HG02588 (cell line): ENCODE results near the gene SFXN4.
A peak's percentile ranks its signal among the peaks of the same experiment; 100 is the strongest.
"Not testable (repeated sequence)": the region's sequence is repeated elsewhere in the genome, so short reads cannot be mapped to it uniquely, and the experiment has no call there.

Experiments used
- ATAC-seq: cut with Tn5 transposase; IDR thresholded peaks from one replicate; pipeline ENCODE4 v1.9.1; 2021; ENCODE audit warnings: mild to moderate bottlenecking, moderate library complexity; ENCODE audit not compliant: unreplicated experiment

SFXN4 gene

GRCh38 chr10:119113751-119114732 lies 51.5 kb downstream of the SFXN4 start:
- ATAC-seq: no peak

DNA sequence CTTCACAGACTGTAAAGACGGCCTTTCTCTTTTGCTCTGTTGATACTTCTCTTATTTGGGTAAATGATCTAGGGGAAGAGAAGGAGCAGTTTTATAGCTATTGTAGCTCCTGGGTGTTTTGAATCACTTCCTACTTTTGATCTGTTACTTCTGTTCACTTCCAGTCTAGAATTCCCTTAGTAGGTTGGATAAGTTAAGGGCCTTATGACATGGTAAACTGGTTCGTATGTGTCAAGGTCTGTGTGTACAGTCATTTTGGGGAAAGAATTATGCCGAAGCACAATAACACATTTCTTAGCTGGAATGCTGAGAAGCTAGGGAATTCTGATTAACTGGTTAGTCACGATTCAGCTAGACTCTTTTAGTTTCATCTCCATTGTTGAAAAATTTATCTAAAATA lies 53.5 kb downstream of the SFXN4 start:
- ATAC-seq: no peak

DNA sequence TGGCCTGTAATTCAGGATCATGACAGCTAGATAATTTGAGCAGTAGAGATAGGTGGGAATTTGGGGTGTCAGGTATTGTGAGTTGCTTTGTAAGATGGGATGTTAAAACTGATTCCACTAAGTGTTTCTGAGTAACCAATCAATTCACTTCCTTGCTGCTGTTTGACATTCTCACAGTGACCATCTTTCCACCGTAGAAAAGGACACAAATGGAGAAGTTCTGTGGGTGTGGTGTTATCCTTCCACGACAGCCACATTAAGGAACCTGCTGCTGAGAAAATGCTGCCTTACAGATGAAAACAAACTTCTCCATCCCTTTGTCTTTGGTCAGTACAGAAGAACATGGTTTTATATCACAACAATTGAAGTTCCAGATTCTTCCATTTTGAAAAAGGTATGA lies 57.7 kb downstream of the SFXN4 start:
- ATAC-seq: not testable (repeated sequence)

- ATAC-seq: not testable (repeated sequence)
Observed at GRCh38 chr10:119107106-119107505, 58.4 kb downstream of the SFXN4 start.

GRCh38 chr10:119105899-119106298 lies 59.6 kb downstream of the SFXN4 start:
- not testable (repeated sequence) for ATAC-seq

GRCh38 chr10:119105155-119105554 lies 60.4 kb downstream of the SFXN4 start:
- ATAC-seq: no peak

DNA sequence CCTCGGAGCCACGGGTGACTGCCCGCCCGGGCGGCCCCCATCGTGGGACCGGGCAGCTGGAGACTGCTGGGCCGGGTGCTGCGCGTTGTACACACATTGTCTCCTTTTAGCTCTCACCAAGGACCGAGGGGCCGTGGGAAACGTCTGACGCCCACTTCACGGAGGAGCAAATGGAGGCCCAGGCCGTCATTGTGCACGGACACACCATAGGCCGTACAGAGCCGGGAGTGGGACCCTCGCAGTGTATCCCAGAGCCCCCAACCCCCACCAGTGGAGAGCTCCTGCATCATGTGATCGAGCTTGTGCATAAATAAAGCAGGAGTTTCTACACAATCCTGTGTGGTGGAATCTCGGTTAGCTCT lies 60.9 kb downstream of the SFXN4 start:
- no peak for ATAC-seq

- ATAC-seq: peak; percentile 77
Observed at GRCh38 chr10:119103903-119104653, 61.4 kb downstream of the SFXN4 start, which contains the start of gene DENND10. TSS of gene DENND10 (plus strand) at chr10:119104113. CDS start at chr10:119104143, 30 bp downstream.

DNA sequence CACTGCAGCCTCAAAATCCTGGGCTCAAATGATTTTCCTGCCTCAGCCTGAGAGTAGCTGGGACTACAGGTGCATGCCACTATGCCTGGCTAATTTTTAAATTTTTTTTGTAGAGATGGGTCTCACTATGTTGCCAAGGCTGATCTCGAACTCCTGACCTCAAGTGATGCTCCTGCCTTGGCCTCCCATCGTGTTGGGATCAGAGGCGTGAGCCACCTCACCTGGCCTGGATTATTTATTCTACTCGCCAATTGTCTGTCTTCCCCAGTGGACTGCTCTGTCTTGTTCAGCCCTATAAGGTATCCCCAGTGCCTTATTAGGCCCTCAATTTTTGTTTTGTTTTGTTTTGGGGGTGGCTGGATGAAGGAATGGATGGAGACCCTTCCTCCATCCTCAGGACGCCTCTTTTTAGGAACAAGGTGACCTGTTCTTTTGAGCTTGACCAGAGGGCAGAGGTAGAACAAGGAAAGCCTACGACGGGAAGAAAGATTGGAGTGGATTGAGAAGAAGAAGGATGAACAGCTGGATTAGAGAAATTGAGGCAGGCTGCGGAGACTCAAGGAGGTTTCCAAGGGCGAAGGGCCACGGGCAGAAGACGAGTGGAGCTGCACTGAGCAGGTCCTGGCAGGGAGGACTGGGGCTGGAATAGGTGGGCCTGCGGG lies 62.1 kb downstream of the SFXN4 start:
- no peak for ATAC-seq

GRCh38 chr10:119101366-119102098 lies 64.0 kb downstream of the SFXN4 start:
- ATAC-seq: no peak

DNA sequence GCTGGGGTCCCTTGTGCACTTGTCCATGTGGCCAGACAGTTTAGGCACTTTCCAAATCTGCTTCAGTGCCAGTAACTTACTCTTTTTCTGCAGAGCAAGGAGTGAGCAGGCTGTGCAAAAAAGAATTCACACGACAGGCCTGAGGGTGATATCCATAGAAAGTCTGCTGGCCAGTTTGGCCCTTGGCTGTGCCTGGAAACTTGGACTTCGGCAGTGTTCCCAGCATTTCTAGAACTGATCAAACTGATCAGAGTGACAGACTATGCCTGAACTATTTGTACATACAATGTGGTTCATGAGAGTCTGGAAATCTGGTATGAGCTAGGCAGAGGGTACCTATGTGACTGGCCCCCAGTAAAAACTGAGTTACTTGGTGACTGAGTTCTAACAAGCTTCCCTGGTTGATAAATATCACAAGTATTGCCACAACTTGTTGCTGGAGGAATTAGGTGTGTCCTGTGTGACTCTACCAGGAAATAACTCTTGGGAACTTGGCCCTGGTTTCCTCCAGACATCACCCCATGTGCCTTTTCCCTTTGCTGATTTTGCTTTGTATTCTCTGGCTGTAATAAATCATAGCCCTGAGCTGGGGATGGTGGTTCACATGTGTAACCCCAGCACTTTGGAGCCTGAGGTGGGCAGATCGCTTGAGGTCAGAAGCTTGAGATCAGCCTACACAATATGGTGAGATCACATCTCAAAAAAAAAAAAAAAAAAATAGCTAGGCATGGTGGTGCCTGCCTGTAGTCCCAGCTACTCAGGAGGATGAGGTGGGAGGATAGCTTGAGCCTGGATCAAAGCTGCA lies 64.9 kb downstream of the SFXN4 start:
- ATAC-seq: no peak

- ATAC-seq: no peak
Observed at GRCh38 chr10:119098576-119098975, 66.9 kb downstream of the SFXN4 start.

DNA sequence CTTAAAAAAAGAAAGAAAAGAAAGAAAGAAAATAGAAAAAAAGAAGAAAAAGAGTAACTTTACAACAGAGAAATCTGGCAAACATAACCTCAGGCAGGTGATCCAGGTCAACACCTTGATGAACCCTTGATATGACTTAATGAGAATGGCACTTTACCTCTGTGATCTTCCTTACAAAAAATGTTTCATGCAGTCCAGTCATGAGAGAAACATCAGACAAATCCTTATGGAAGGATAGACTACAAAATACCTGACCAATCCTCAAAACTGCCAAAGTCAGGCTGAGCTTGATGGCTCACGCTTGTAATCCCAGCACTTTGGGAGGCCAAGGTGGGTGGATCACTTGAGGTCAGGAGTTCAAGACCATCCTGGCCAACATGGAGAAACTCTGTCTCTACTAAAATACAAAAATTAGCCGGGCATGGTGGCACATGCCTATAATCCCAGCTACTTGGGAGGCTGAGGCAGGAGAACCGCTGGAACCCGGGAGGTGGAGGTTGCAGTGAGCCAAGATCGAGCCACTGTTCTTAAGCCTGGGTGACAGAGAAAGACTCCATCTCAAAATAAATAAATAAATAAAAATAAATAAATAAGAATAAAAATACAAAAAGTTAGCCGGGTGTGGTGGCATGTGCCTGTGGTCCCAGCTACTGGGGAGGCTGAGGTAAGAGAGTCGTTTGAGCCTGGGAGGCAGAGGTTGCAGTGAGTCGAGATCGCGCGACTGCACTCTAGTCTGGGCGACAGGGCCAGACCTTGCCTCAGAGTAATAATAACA lies 68.7 kb downstream of the SFXN4 start:
- ATAC-seq: not testable (repeated sequence)

DNA sequence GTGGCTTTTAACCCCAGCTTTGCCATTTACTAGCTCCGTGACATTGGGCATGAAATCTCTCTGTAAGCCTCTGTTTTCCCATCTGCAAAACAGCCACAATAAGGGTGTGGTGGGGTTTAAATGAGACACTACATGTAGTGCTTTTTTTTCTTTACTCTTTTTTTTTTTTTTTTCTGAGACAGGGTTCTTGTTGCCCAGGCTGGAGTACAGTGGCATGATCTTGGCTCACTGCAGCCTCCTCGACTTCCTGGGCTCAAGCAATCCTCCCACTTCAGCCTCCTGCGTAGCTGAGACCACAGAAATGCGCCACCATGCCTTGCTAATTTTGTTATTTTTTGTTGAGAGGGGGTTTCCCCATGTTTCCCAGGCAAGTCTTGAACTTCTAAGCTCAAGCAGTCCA lies 69.9 kb downstream of the SFXN4 start:
- ATAC-seq: no peak

DNA sequence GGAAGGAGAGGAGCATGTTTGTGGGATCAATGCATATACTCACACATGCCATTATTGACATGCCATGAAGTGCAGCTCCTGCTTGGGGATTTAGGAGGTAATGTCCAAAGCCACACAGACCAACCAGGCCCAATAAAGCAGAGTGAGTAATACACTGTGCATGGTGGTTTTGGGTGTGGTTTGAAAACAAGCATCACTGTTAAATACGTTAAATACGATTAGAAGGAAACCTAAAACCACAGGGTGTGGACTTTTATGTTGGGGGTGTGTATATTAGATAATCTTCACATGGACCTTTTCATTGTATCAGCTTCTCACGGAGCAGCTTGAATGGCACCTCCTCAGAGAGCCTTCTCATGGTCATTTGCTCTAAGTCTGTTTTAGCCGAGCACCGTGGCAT lies 74.5 kb downstream of the SFXN4 start:
- ATAC-seq: no peak
